LNCaP clone FGC (cell line): Measurements from ENCODE around the gene PGBD1.

ENCODE experiments used
- DNase-seq: peaks from one replicate; pipeline ENCODE4 v3.0.0-alpha.2; 2011; ENCODE audit warnings: low read depth
- H3K4me3 ChIP-seq: 2 replicates; pipeline ENCODE4 v1.5.1; 2011; ENCODE audit warnings: mild to moderate bottlenecking, low read depth, low read length, control low read depth
- CTCF ChIP-seq: IDR thresholded peaks from 2 replicates; pipeline ENCODE4 v1.5.1; 2012; ENCODE audit warnings: mild to moderate bottlenecking; ENCODE audit not compliant: control insufficient read depth, insufficient read depth; ENCODE audit errors: extremely low read depth

Gene PGBD1

GRCh38 chr6:28257042-28257441 lies 24.3 kb upstream of the PGBD1 start:
- no peak overlapping the region for H3K4me3 ChIP-seq
- no peak for TF ChIP-seq CTCF
- no peak for DNase-seq

DNA sequence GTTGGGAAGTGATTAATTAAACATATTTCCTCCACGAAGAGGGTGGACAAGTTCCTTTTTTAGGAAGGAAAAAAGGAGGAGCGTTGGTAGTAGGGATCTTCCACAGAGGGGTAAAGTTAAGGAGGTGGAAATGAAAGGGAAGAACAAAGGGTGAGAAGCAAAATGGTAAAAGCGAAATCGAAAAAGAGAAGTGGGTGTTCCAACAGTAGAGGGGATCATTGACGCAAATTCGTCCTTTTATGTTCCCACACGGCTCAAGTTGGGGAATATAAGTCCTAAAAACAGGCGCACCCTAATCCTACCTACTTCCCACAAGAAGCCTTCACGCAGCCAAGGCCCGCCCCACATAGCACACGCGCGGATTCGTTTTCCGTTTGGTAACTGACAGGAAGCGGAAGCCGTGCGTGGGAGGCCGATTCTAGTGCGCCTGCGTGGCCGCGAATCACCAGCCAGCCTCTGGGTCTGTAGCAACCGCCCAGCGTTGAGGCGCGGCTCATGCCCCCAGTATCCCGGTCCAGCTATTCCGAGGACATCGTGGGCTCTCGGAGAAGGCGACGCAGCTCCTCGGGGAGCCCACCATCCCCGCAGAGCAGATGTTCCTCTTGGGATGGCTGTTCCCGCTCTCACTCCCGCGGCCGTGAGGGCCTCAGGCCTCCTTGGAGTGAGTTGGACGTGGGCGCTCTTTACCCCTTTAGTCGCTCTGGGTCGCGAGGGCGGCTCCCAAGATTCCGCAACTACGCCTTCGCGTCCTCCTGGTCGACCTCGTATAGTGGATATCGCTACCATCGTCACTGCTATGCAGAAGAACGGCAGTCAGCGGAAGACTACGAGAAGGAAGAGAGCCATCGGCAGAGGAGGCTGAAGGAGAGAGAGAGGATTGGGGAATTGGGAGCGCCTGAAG lies 22.2 kb upstream of the PGBD1 start, which contains the start of gene NKAPL:
Gene NKAPL (plus strand): TSS at position 421 of the 901 bp plus-strand sequence. CDS start 75 bp downstream, at position 496.
- DNase-seq = no peak
- H3K4me3 ChIP-seq = no peak within 1 kb of the TSS
- TF ChIP-seq CTCF = no peak

DNA sequence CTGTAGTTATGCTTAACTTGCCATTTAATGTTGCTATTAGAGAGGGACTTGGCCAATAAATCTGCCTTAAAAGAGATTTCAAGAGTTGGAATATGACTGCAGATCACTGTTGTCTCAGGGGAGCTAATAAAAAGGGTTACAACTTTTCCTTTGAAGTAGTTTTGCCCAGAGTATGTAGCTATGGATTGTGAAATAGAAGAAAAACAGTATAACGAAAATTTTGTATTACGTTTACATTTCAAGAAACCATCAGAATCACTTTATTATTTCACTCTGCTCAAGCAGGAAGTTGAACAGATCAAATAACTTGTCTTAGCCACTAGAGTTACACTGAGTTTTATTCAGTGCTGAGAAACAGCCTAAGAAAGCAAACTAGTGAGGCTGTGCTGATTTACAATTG lies 17.4 kb upstream of the PGBD1 start:
- no peak overlapping the region for H3K4me3 ChIP-seq
- no peak for DNase-seq
- no peak for TF ChIP-seq CTCF

GRCh38 chr6:28264834-28265401 lies 16.5 kb upstream of the PGBD1 start:
- DNase-seq = no peak
- no peak overlapping the region for H3K4me3 ChIP-seq
- TF ChIP-seq CTCF = no peak

- TF ChIP-seq CTCF = no peak
- peak overlapping the region; percentile 84 for H3K4me3 ChIP-seq
These were observed 14.8 kb upstream of the PGBD1 start for GRCh38 chr6:28266563-28266961.

GRCh38 chr6:28266962-28267694 lies 14.2 kb upstream of the PGBD1 start, which contains the start of gene ZSCAN26:
Gene ZSCAN26, plus strand, starts transcription at chr6:28267143. Its CDS starts 4,777 bp downstream, at chr6:28271920.
- peak within 1 kb of the TSS; percentile 84 for H3K4me3 ChIP-seq
- no peak for TF ChIP-seq CTCF
- DNase-seq = peak; percentile 60

More at GRCh38 chr6:28266563-28266961, 14.8 kb upstream of the PGBD1 start:
- DNase-seq = no peak
